HEK293T (cell line): ENCODE results near the gene LIPA.
"Not testable (repeated sequence)": the region's sequence is repeated elsewhere in the genome, so short reads cannot be mapped to it uniquely, and the experiment has no call there.

Experiments used
- CTCF ChIA-PET: fragments of 350-600 bp; formaldehyde crosslinking; extraction: SDS; loops from one replicate; lab custom pipeline; 2021; ENCODE audit warnings: antibody characterized with exemption, inconsistent platforms; lab: Yijun Ruan, JAX
- POLR2A ChIA-PET: fragments of 350-600 bp; formaldehyde crosslinking; extraction: SDS; loops from one replicate; lab custom pipeline; 2020; ENCODE audit warnings: antibody characterized with exemption, inconsistent platforms; lab: Yijun Ruan, JAX
- DNase-seq: peaks from one replicate; pipeline ENCODE4 v3.0.0; 2012; ENCODE audit warnings: mixed read lengths; ENCODE audit errors: extremely low spot score
- ARNT ChIP-seq: fragments of 450-650 bp; IDR thresholded peaks from 2 replicates; pipeline ENCODE4 v1.6.1; 2017; ENCODE audit warnings: mild to moderate bottlenecking
- BHLHE40 ChIP-seq: fragments of 450-650 bp; IDR thresholded peaks from 2 replicates; pipeline ENCODE4 v1.6.1; 2016; ENCODE audit warnings: mild to moderate bottlenecking, moderate library complexity, borderline replicate concordance
- CTBP1 ChIP-seq: fragments of 450-650 bp; IDR thresholded peaks from 2 replicates; pipeline ENCODE4 v1.6.1; 2016; ENCODE audit warnings: borderline replicate concordance
- ELF4 ChIP-seq: fragments of 450-650 bp; IDR thresholded peaks from 2 replicates; pipeline ENCODE4 v1.6.1; 2017; ENCODE audit warnings: antibody characterized with exemption
- FOXA1 ChIP-seq: fragments of 450-650 bp; IDR thresholded peaks from 2 replicates; pipeline ENCODE4 v1.6.1; 2016; ENCODE audit warnings: mild to moderate bottlenecking
- FOXK2 ChIP-seq: fragments of 450-650 bp; IDR thresholded peaks from 2 replicates; pipeline ENCODE4 v1.6.1; 2016; ENCODE audit warnings: mild to moderate bottlenecking
- FOXM1 ChIP-seq: fragments of 450-650 bp; IDR thresholded peaks from 2 replicates; pipeline ENCODE4 v1.6.1; 2017; ENCODE audit warnings: mild to moderate bottlenecking, borderline replicate concordance
- HDGF ChIP-seq: fragments of 450-650 bp; IDR thresholded peaks from 2 replicates; pipeline ENCODE4 v1.6.1; 2017; ENCODE audit warnings: antibody characterized with exemption, borderline replicate concordance
- L3MBTL2 ChIP-seq: fragments of 450-650 bp; conservative IDR thresholded peaks from 2 replicates; pipeline ENCODE4 v1.6.1; 2016; ENCODE audit warnings: mild to moderate bottlenecking
- LEF1 ChIP-seq: fragments of 450-650 bp; IDR thresholded peaks from 2 replicates; pipeline ENCODE4 v1.6.1; 2017; ENCODE audit warnings: mild to moderate bottlenecking, borderline replicate concordance
- NFRKB ChIP-seq: fragments of 450-650 bp; IDR thresholded peaks from 2 replicates; pipeline ENCODE4 v1.6.1; 2016; ENCODE audit warnings: mild to moderate bottlenecking, moderate library complexity
- PKNOX1 ChIP-seq: fragments of 450-650 bp; IDR thresholded peaks from 2 replicates; pipeline ENCODE4 v1.6.1; 2016
- SP1 ChIP-seq: fragments of 450-650 bp; IDR thresholded peaks from 2 replicates; pipeline ENCODE4 v1.6.1; 2017
- SUZ12 ChIP-seq: fragments of 450-650 bp; IDR thresholded peaks from 2 replicates; pipeline ENCODE4 v1.6.1; 2016; ENCODE audit warnings: mild to moderate bottlenecking
- TARDBP ChIP-seq: fragments of 450-650 bp; IDR thresholded peaks from 2 replicates; pipeline ENCODE4 v1.6.1; 2016
- ZNF384 ChIP-seq: fragments of 450-650 bp; IDR thresholded peaks from 2 replicates; pipeline ENCODE4 v1.6.1; 2016

Gene LIPA

DNA sequence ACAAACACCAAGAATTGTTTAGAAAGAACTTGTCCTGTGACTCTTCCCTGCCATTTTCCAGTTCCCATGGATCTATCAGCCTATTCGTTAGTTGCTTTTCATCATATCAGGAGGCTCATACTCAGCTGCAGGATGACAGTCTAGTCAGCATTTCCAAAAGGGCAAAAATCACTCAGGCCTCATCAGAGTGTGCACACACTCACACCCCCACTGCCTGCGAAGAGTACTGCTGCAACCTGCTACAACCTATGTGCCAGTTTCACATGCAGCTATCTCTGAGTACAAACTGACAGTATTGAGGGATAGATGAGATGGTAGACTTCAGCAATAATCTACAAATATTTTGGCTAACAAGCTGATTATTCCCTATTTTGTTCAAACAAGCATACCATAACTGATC is 68.7 kb downstream of the LIPA start:
- no peak for TF ChIP-seq FOXM1
- TF ChIP-seq ELF4, result no peak
- no peak for TF ChIP-seq BHLHE40
- no peak for TF ChIP-seq FOXA1
- TF ChIP-seq FOXK2, result no peak
- TF ChIP-seq CTBP1, result no peak
- no peak for TF ChIP-seq ZNF384
- no peak for TF ChIP-seq LEF1
- TF ChIP-seq NFRKB, result no peak
- TF ChIP-seq PKNOX1, result no peak
- no peak for TF ChIP-seq SUZ12
- no peak for TF ChIP-seq HDGF
- no peak for TF ChIP-seq L3MBTL2
- no peak for DNase-seq
- ChIA-PET CTCF (no interaction called here), POLR2A (no interaction called here)

- TF ChIP-seq BHLHE40, result no peak
- POLR2A ChIA-PET, result no interaction called here
- DNase-seq, result no peak
- CTCF ChIA-PET, result no interaction called here
Measured at GRCh38 chr10:89175816-89176215, 75.8 kb downstream of the LIPA start.

GRCh38 chr10:89173075-89173474 is 78.5 kb downstream of the LIPA start:
- POLR2A ChIA-PET, result no interaction called here
- TF ChIP-seq NFRKB (no peak), SUZ12 (no peak), TARDBP (no peak), FOXK2 (no peak), CTBP1 (no peak), ELF4 (no peak)
- CTCF ChIA-PET, result no interaction called here
- no peak for DNase-seq

DNA sequence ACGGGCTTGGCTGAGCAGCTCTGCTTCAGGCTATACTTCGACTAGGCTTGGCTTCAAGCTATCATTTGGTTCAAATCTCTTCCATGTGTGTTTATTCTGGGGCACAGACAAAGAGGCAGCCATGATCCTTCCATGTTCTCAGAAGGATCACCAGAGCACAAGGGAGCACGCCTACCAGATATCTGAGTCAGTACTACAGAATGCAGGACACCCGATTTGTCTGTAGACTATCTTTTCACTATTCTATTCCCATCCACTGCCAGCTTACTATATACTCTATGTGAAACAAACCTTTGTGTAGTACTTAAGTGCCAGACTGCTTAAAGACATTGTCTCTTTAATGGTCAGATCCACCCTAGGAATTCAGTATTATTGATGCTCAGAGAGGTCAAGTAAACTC is 79.6 kb downstream of the LIPA start:
- CTCF ChIA-PET, result no interaction called here
- TF ChIP-seq SP1, result no peak
- TF ChIP-seq FOXK2, result no peak
- no peak for TF ChIP-seq FOXM1
- no peak for TF ChIP-seq HDGF
- no peak for TF ChIP-seq LEF1
- TF ChIP-seq BHLHE40, result no peak
- TF ChIP-seq ELF4, result no peak
- no peak for TF ChIP-seq SUZ12
- TF ChIP-seq CTBP1, result no peak
- TF ChIP-seq TARDBP, result no peak
- TF ChIP-seq ARNT, result no peak
- TF ChIP-seq PKNOX1, result no peak
- no peak for TF ChIP-seq L3MBTL2
- no peak for TF ChIP-seq NFRKB
- no peak for TF ChIP-seq ZNF384
- no peak for TF ChIP-seq FOXA1
- DNase-seq, result no peak
- POLR2A ChIA-PET, result no interaction called here

- TF ChIP-seq NFRKB, result no peak
- TF ChIP-seq ZNF384, result no peak
- TF ChIP-seq FOXK2, result no peak
- TF ChIP-seq BHLHE40, result no peak
- no peak for TF ChIP-seq LEF1
- no peak for TF ChIP-seq CTBP1
- TF ChIP-seq SP1, result no peak
- no peak for TF ChIP-seq SUZ12
- TF ChIP-seq ARNT, result no peak
- TF ChIP-seq HDGF, result no peak
- TF ChIP-seq ELF4, result no peak
- TF ChIP-seq TARDBP, result no peak
- DNase-seq, result no peak
- CTCF ChIA-PET, result no interaction called here
- POLR2A ChIA-PET, result no interaction called here
Measured at GRCh38 chr10:89171263-89171872, 80.2 kb downstream of the LIPA start.

DNA sequence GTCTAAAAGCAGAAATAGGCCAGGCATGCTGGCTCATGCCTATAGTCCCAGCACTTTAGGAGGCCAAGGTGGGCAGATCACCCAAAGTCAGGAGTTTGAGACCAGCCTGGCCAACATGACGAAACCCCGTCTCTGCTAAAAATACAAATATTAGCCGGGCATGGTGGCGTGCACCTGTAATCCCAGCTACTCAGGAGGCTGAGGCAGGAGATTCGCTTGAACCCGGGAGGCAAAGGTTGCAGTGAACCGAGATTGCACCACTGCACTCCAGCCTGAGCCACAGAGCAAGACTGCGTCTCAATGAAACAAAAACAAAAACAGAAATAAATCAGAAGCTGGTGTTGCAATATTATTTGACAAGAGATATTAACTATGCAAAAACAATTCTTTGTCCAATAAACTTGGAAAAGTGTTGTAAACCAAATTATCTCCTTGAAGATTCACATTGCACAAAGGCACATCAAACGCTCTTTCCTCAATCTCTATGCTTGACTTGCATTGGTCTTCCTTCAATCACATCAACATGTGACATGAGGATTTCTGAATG is 83.1 kb downstream of the LIPA start:
- CTCF ChIA-PET, DNase-seq, POLR2A ChIA-PET: not testable (repeated sequence)

GRCh38 chr10:89167915-89168314 is 83.7 kb downstream of the LIPA start:
- TF ChIP-seq BHLHE40 (no peak), CTBP1 (no peak), SUZ12 (no peak), ZNF384 (no peak), SP1 (no peak), PKNOX1 (no peak), TARDBP (no peak), FOXK2 (no peak), NFRKB (no peak), FOXM1 (no peak)
- no peak for DNase-seq
- ChIA-PET CTCF (no interaction called here), POLR2A (no interaction called here)
